Hepatocyte (in vitro differentiated cells): Measurements from ENCODE around the gene OSBPL10.

Source experiments
- EZH2 ChIP-seq: fragments of 200-600 bp; sonication (generic); IDR thresholded peaks from 2 replicates; pipeline ENCODE4 v1.6.1; 2016; ENCODE audit warnings: antibody characterized with exemption, mild to moderate bottlenecking, borderline replicate concordance
- TF ChIP-seq, protein P1 (sequence below): fragments of 200-600 bp; sonication (generic); IDR thresholded peaks from 2 replicates; pipeline ENCODE4 v1.5.1; 2016; ENCODE audit warnings: antibody characterized with exemption, mild to moderate bottlenecking; ENCODE audit not compliant: poor library complexity

DNA sequence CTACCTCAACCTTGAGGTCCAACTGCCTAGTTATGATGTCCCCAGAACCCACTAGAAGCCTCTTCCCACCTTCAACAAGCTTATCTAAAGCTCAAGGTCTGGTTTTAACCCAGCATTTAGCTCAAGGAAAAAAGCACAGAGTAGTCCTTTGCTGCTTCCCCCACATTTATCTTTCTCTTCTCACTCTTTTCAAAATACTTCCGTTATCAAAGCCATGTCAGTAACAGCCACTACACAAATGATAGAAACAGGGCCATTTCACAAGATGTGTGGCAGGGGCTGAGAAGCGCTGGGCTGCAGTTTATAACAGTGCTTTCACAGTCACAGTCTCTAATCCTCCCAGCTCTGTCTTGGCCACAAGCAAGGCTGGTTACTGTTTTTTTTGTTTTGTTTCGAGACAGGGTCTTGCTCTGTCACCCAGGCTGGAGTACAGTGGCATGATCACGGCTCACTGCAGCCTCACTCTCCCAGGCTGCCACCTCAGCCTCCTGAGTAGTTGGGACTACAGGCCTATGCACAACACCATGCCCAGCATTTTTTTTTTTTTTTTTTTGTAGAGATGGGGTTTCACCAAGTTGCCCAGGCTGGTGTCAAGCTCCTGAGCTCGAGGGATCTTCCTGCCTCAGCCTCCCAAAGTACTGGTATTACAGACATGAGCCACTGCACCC lies 218.8 kb downstream of the OSBPL10 start:
- TF ChIP-seq, protein P1, sequence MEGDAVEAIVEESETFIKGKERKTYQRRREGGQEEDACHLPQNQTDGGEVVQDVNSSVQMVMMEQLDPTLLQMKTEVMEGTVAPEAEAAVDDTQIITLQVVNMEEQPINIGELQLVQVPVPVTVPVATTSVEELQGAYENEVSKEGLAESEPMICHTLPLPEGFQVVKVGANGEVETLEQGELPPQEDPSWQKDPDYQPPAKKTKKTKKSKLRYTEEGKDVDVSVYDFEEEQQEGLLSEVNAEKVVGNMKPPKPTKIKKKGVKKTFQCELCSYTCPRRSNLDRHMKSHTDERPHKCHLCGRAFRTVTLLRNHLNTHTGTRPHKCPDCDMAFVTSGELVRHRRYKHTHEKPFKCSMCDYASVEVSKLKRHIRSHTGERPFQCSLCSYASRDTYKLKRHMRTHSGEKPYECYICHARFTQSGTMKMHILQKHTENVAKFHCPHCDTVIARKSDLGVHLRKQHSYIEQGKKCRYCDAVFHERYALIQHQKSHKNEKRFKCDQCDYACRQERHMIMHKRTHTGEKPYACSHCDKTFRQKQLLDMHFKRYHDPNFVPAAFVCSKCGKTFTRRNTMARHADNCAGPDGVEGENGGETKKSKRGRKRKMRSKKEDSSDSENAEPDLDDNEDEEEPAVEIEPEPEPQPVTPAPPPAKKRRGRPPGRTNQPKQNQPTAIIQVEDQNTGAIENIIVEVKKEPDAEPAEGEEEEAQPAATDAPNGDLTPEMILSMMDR = no peak
- TF ChIP-seq EZH2 = no peak
